NB4 (cell line): ENCODE measurements around the gene COG7.

Experiments
- DNase-seq: peaks from one replicate; pipeline ENCODE4 v3.0.0; 2010; ENCODE audit warnings: low read depth
- H3K4me3 ChIP-seq: one replicate; pipeline ENCODE4 v1.5.1; 2011; ENCODE audit warnings: mild to moderate bottlenecking, low read depth, low read length, moderate library complexity
- MYC ChIP-seq: IDR thresholded peaks from 2 replicates; pipeline ENCODE4 v1.6.1; 2011; ENCODE audit warnings: low read depth, low read length
- POLR2A ChIP-seq: IDR thresholded peaks from 2 replicates; pipeline ENCODE4 v1.6.1; 2011; ENCODE audit warnings: mild to moderate bottlenecking; ENCODE audit not compliant: insufficient read length; ENCODE audit errors: extremely low read depth
- TF ChIP-seq, protein P1 (sequence below): IDR thresholded peaks from one replicate; pipeline ENCODE4 v1.5.1; 2012; ENCODE audit warnings: low read depth, low read length
- TF ChIP-seq, protein P2 (sequence below): IDR thresholded peaks from 2 replicates; pipeline ENCODE4 v1.6.1; 2011; ENCODE audit warnings: low read depth, low read length

The COG7 gene

DNA sequence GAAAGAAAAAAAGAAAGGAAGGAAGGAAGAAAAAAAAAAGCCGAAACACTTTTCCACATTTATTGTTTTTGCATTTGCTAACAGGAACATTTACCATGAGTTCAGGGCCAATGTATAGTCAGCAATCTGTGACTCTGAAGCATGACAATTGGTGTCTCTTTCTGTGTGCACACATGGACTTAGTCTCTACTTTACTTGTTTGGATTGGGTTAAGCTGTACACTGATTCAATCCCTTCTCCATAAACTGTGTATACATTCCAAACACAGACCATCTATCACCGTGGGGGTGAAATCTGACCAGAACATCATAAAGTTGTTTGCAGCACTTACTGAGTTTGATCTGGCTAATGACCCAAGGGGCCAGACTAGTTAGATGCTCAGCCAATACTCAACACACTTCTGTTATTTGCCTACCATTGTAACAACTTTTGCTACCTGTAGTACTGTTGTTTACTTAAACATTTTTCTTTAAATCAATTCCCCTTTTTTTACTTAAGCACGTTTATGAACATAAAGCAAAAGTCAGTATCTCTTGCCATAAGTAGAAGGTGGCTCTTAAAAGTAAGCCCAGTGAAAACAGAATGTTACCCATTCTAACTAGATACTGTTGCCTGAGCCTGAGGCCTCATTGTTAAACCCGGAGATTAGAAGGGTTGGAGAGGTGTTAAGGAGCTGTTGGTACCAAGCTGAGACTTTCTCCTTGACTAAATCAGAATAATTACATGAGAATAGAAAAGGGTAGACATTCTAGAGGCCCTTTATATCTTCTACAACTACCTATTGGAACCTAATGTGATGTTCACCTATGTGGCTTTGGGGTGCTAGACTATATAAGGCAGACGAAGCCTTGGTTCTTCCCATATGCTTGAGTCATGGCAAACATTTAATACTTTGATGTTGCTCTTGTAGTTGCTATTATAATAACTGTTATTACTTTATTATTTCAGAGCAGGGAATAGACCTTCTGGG lies 109.1 kb downstream of the COG7 start:
- H3K4me3 ChIP-seq: no peak overlapping the region
- TF ChIP-seq MYC (no peak), POLR2A (no peak)
- TF ChIP-seq, protein P1, sequence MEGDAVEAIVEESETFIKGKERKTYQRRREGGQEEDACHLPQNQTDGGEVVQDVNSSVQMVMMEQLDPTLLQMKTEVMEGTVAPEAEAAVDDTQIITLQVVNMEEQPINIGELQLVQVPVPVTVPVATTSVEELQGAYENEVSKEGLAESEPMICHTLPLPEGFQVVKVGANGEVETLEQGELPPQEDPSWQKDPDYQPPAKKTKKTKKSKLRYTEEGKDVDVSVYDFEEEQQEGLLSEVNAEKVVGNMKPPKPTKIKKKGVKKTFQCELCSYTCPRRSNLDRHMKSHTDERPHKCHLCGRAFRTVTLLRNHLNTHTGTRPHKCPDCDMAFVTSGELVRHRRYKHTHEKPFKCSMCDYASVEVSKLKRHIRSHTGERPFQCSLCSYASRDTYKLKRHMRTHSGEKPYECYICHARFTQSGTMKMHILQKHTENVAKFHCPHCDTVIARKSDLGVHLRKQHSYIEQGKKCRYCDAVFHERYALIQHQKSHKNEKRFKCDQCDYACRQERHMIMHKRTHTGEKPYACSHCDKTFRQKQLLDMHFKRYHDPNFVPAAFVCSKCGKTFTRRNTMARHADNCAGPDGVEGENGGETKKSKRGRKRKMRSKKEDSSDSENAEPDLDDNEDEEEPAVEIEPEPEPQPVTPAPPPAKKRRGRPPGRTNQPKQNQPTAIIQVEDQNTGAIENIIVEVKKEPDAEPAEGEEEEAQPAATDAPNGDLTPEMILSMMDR: no peak
- TF ChIP-seq, protein P2, sequence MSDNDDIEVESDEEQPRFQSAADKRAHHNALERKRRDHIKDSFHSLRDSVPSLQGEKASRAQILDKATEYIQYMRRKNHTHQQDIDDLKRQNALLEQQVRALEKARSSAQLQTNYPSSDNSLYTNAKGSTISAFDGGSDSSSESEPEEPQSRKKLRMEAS: no peak
- DNase-seq: no peak

DNA sequence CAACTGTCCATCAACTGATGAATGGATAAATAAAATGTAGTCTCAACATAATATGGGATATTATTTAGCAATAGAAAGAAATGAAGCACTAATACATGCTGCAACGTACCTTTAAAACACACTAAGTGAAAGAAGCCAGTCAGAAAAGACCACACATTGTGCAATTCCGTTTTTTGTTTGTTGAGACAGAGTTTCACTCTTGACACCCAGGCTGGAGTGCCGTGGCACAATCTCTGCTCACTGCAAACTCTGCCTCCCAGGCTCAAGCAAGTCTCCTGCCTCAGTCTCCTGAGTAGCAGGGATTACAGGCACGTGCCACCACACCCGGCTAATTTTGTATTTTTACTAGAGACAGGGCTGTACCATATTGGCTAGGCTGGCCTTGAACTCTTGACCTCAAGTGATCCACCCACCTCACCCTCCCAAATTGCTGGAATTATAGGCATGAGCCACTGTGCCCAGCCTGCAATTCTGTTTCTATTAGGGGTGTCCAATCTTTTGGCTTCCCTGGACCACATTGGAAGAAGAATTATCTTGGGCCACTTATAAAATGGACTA lies 110.8 kb downstream of the COG7 start:
- DNase-seq: no peak
- no peak for TF ChIP-seq MYC
- no peak overlapping the region for H3K4me3 ChIP-seq

DNA sequence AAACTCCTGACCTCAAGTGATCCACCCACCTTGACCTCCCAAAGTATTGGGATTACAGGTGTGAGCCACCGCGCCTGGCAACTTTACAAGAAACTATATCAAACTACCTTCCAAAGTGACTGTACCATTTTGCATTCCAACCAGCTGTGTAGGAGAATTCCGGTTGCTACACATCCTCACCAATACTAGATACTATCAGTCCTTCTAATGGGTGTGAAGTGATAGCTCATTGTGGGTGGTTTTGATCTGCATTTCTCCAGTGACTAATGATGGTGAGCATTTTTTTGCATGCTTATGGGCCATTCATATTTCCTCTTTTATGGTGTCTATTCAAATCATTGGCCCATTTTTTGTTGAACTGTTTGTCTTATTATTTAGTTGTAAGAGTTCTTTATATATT lies 113.2 kb downstream of the COG7 start:
- DNase-seq: no peak
- TF ChIP-seq, protein P1: no peak
- TF ChIP-seq POLR2A (no peak), MYC (no peak)
- TF ChIP-seq, protein P2: no peak
- no peak overlapping the region for H3K4me3 ChIP-seq
